Subcutaneous abdominal adipose tissue (tissue), 5 donors: ENCODE data around the gene TBC1D25.

Source experiments
- H3K27ac ChIP-seq: one replicate; pipeline ENCODE4 v1.7.0; 2013; ENCODE audit warnings: low read depth, mild to moderate bottlenecking, inconsistent platforms, low read length, moderate library complexity
- H3K27me3 ChIP-seq, 5 donors: one replicate each; pipeline ENCODE4 v1.7.0; 2013; ENCODE audit warnings: low read length in 5 of 5, inconsistent platforms in 1 of 5; ENCODE audit not compliant: control insufficient read depth in 5 of 5, insufficient read depth in 4 of 5
- H3K36me3 ChIP-seq, 5 donors: one replicate each; pipeline ENCODE4 v1.7.0; 2013; ENCODE audit warnings: low read length in 5 of 5; ENCODE audit not compliant: control insufficient read depth in 5 of 5, insufficient read depth in 5 of 5
- H3K4me1 ChIP-seq, 5 donors: one replicate each; pipeline ENCODE4 v1.7.0; 2013; ENCODE audit warnings: low read length in 5 of 5, mild to moderate bottlenecking in 3 of 5, moderate library complexity in 1 of 5; ENCODE audit not compliant: control insufficient read depth in 5 of 5, insufficient read depth in 5 of 5
- H3K4me3 ChIP-seq, 5 donors: one replicate each; pipeline ENCODE4 v1.7.0; 2013; ENCODE audit warnings: low read length in 5 of 5, low read depth in 1 of 5
- H3K9ac ChIP-seq, 5 donors: one replicate each; pipeline ENCODE4 v1.7.0; 2013; ENCODE audit warnings: low read length in 5 of 5, mild to moderate bottlenecking in 4 of 5, moderate library complexity in 3 of 5
- H3K9me3 ChIP-seq, 5 donors: one replicate each; pipeline ENCODE4 v1.7.0; 2013; ENCODE audit warnings: low read length in 5 of 5; ENCODE audit not compliant: control insufficient read depth in 5 of 5
- donor health status: healthy.
- donor health status: healthy.
- donor health status: healthy.
- donor health status: healthy.
- donor health status: healthy.

Gene TBC1D25, protein sequence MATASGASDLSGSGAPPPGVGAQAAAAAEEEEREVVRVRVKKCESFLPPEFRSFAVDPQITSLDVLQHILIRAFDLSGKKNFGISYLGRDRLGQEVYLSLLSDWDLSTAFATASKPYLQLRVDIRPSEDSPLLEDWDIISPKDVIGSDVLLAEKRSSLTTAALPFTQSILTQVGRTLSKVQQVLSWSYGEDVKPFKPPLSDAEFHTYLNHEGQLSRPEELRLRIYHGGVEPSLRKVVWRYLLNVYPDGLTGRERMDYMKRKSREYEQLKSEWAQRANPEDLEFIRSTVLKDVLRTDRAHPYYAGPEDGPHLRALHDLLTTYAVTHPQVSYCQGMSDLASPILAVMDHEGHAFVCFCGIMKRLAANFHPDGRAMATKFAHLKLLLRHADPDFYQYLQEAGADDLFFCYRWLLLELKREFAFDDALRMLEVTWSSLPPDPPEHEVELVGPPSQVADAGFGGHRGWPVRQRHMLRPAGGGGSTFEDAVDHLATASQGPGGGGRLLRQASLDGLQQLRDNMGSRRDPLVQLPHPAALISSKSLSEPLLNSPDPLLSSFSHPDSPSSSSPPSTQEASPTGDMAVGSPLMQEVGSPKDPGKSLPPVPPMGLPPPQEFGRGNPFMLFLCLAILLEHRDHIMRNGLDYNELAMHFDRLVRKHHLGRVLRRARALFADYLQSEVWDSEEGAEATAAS

DNA sequence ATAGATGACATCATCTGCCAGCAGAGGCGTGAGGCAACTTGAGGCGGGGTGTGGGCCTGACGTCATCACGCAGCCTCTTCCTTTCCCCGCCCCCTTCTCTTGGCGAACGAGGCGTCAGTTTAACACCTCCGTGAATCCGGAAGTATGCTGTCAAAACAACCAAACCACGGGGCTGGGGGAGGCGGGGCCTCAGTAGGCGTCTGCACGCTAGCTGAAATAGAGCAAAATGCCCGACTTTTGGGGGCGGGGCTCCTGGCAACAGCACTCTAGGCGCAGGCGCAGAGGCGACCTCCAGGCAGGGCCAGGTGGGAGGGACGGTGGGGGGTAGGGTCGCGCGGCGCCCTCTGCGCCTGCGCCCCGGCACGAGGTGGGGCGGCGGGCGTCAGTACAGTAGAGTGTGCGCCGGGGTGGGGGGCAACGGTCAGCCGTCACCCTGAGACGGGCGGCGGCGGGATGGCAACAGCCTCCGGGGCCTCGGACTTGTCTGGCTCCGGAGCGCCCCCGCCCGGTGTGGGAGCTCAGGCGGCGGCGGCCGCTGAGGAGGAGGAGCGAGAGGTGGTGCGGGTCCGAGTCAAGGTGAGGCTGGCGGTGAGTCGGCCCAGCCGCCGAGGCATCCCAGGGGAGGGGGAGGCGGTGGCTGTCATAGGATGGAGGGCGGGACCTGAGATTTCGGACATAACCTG, at the start of gene TBC1D25:
TSS of gene TBC1D25 (plus strand) at position 370 of the 683 bp plus-strand sequence. CDS start at position 454, 84 bp downstream.
- peaks cover 0 to 15% (median 9%) of the 10 kb centered on the region in 5 donors for H3K4me1 ChIP-seq
- peak within 1 kb of the TSS; percentile 72 for H3K27ac ChIP-seq
- H3K27me3 ChIP-seq: peaks cover 0 to 4% (median 0%) of the 10 kb centered on the region in 5 donors
- H3K36me3 ChIP-seq: peaks cover 0 to 6% (median 1%) of the 10 kb centered on the region in 5 donors
- peak within 1 kb of the TSS in 4 of 5 donors; percentile 61 to 71 (median 64) for H3K9ac ChIP-seq
- H3K4me3 ChIP-seq: peak within 1 kb of the TSS; percentile 55 to 83 (median 69)
- no peaks in the 10 kb centered on the region for H3K9me3 ChIP-seq

- Histone ChIP-seq H3K9ac (no peak overlapping the region), H3K4me3 (no peak overlapping the region), H3K27ac (no peak overlapping the region), H3K9me3 (peaks cover 0 to 8% (median 7%) of the 10 kb centered on the region in 5 donors), H3K4me1 (peaks cover 0 to 3% (median 0%) of the 10 kb centered on the region in 5 donors), H3K36me3 (peaks cover 0 to 6% (median 3%) of the 10 kb centered on the region in 5 donors), H3K27me3 (peaks cover 0 to 16% (median 7%) of the 10 kb centered on the region in 5 donors)
Measured at GRCh38 chrX:48489892-48490291, 49.6 kb upstream of the TBC1D25 start.

DNA sequence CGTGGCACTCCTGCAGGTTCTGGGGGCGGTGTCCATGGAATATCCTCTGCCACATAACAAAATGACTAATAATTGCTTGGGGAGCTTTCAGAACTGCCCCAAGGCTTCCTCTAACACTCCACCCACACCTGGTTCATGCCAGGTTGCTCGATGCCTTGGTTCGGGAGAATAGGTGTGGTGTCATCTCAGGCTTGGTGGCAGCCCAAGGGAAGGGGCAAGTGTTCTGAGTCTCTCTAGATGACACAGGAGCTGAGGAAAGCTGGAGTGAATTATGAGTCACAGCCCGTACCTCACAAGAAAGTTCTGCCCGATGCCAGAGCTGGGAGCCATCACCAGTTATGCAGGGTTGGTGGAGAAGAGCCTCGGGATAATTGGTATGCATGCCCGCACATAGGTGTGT, 48.9 kb upstream of the TBC1D25 start:
- no peak overlapping the region for H3K9ac ChIP-seq
- H3K4me3 ChIP-seq: no peak overlapping the region
- peaks cover 0 to 11% (median 7%) of the 10 kb centered on the region in 5 donors for H3K9me3 ChIP-seq
- H3K4me1 ChIP-seq: peaks cover 0 to 3% (median 0%) of the 10 kb centered on the region in 5 donors
- no peak overlapping the region for H3K27ac ChIP-seq
- H3K36me3 ChIP-seq: peaks cover 0 to 6% (median 0%) of the 10 kb centered on the region in 5 donors
- H3K27me3 ChIP-seq: peaks cover 0 to 18% (median 10%) of the 10 kb centered on the region in 5 donors

- H3K4me1 ChIP-seq: peaks cover 0 to 3% (median 0%) of the 10 kb centered on the region in 5 donors
- no peak overlapping the region for H3K27ac ChIP-seq
- H3K27me3 ChIP-seq: peaks cover 0 to 18% (median 10%) of the 10 kb centered on the region in 5 donors
- H3K9me3 ChIP-seq: peaks cover 0 to 11% (median 7%) of the 10 kb centered on the region in 5 donors
- H3K9ac ChIP-seq: no peak overlapping the region
- no peak overlapping the region for H3K4me3 ChIP-seq
- peaks cover 0 to 6% (median 0%) of the 10 kb centered on the region in 5 donors for H3K36me3 ChIP-seq
Measured at GRCh38 chrX:48491809-48492208, 47.7 kb upstream of the TBC1D25 start.

DNA sequence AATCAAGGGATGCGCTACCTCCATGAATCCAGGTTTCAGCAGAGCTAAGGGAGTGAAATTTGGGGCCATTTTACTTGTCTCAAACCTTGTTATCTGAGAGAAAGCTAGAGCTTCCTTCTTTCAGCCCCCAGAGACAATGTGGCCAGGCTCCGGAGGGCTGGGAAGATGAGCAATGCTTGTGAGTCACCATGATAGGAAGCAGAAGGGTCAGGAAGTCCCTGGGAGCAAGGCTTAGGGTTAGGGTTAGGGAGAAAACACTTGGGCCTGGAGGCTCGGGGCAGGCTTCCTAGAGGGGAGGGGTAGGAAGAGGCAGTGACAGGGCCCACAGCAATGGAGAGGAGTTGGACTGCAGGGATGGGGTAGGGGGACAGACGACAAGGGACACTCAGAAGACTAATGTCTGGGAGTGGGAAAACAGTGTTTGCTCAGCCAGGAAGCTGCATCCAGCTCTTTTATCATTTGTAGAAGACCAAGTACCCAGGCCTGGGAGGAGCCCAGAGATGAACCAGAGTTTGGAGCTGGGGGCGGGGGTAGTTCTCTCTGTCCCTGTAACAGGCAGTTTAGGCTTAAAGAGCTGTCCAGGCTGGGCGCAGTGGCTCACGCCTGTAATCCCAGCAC, 47.1 kb upstream of the TBC1D25 start:
- peaks cover 0 to 11% (median 7%) of the 10 kb centered on the region in 5 donors for H3K9me3 ChIP-seq
- peaks cover 0 to 18% (median 10%) of the 10 kb centered on the region in 5 donors for H3K27me3 ChIP-seq
- peaks cover 0 to 3% (median 0%) of the 10 kb centered on the region in 5 donors for H3K4me1 ChIP-seq
- H3K36me3 ChIP-seq: peaks cover 0 to 2% (median 0%) of the 10 kb centered on the region in 5 donors
- H3K27ac ChIP-seq: no peak overlapping the region
- H3K9ac ChIP-seq: no peak overlapping the region
- H3K4me3 ChIP-seq: no peak overlapping the region

GRCh38 chrX:48493890-48494364, 45.6 kb upstream of the TBC1D25 start:
- peaks cover 0 to 3% (median 0%) of the 10 kb centered on the region in 5 donors for H3K4me1 ChIP-seq
- no peaks in the 10 kb centered on the region for H3K36me3 ChIP-seq
- no peak overlapping the region for H3K4me3 ChIP-seq
- H3K27me3 ChIP-seq: peaks cover 0 to 19% (median 10%) of the 10 kb centered on the region in 5 donors
- H3K9ac ChIP-seq: no peak overlapping the region
- no peak overlapping the region for H3K27ac ChIP-seq
- H3K9me3 ChIP-seq: peaks cover 0 to 11% (median 7%) of the 10 kb centered on the region in 5 donors

DNA sequence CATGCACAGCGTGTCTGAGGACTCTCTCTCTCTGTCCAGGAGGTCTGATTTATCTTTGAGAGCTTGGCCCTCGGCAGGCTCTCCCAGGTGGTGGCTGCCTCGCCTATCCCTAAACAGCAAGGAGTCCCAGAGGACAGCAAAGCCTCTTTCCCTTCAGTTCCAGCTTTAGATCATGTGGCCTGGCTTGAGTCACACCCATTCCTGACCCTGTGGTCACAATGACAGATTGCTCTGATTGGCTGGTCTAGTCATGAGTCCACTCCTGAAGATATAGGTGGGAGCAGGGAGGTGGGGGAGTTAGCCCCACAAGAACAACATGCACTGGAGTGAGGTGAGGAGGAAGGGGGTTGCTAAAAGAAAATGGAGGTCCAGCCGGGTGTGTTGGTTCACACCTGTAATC, 42.9 kb upstream of the TBC1D25 start:
- Histone ChIP-seq H3K9ac (no peak overlapping the region), H3K27ac (no peak overlapping the region), H3K27me3 (peaks cover 0 to 20% (median 11%) of the 10 kb centered on the region in 5 donors), H3K36me3 (no peaks in the 10 kb centered on the region), H3K9me3 (peaks cover 0 to 4% (median 0%) of the 10 kb centered on the region in 5 donors), H3K4me3 (no peak overlapping the region), H3K4me1 (peaks cover 0 to 3% (median 0%) of the 10 kb centered on the region in 5 donors)

- Histone ChIP-seq H3K27me3 (peaks cover 0 to 20% (median 11%) of the 10 kb centered on the region in 5 donors), H3K9ac (no peak overlapping the region), H3K9me3 (peaks cover 0 to 4% (median 0%) of the 10 kb centered on the region in 5 donors), H3K36me3 (no peaks in the 10 kb centered on the region), H3K4me1 (peaks cover 0 to 3% (median 0%) of the 10 kb centered on the region in 5 donors), H3K27ac (no peak overlapping the region), H3K4me3 (no peak overlapping the region)
Measured at GRCh38 chrX:48497871-48498270, 41.6 kb upstream of the TBC1D25 start.

DNA sequence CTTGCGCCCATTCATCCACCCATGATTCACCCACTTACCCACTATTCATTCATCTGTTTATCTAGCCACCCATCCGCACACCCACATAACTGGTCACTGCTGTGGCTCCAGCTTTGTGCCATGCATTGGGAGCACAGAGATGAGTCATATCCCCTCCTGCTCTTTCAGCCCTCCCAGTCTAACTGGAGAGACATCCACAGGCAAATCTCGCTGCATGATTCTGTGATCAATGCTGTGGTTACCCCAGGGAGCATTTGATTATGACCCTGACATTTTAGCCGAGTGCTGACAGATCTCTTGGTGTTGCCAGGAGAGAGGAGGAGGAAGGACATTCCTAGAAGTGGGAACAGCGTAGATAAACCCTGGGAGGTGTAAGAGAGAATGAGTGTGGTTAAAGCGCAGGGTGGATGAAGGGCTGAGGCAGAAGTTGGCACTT, 41.1 kb upstream of the TBC1D25 start:
- H3K9me3 ChIP-seq: peaks cover 0 to 4% (median 0%) of the 10 kb centered on the region in 5 donors
- peaks cover 0 to 20% (median 10%) of the 10 kb centered on the region in 5 donors for H3K27me3 ChIP-seq
- H3K4me3 ChIP-seq: no peak overlapping the region
- H3K36me3 ChIP-seq: no peaks in the 10 kb centered on the region
- no peak overlapping the region for H3K27ac ChIP-seq
- H3K9ac ChIP-seq: no peak overlapping the region
- peaks cover 0 to under 1% (median 0%) of the 10 kb centered on the region in 5 donors for H3K4me1 ChIP-seq
